ENCODE data around the gene CHTF18. TPM values are rescaled to one million over a fixed set of nuclear protein-coding genes. Genes with fewer than 3 reads are reported as not detected.

Gene CHTF18
- polyA plus RNA-seq, 3 donors = 0.57 to 13.8 (median 2.2) TPM

DNA sequence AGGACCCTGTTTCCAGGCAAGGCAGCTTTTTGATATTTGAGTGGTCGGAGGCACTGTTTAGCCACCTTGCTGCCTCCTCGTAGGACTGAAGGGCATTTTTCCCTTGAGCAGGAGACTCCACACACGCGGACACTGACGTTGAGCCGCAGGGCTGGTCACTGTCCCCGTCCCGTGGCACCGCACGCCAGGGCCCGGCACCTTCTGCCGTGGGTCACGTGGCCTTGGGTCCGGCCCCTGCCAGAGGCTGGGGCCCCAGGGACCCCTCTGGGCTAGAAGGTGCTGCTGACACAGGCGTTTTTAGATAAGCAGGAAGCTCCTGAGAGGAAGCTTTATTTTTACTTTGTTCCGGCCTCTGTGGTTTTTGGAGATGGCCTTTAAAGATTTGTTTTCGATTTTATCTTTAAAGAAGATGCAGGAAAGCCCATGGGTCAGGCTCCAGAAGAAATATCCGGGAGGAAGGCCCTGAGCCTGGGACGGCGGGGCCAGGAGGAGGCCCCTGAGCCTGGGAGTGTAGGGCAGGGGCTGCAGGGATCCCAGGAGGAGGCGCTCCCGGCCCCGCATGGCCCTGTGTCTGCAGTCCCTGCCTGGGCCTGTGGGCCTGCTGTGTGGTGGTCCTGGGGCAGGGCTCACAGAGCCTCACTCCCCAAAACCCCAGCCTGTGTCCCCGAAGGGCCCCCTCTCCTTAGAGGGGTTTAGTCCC lies 42.6 kb downstream of the CHTF18 start:
- H3K9ac ChIP-seq (ENCODE audit: insufficient read depth, low read length, poor library complexity, severe bottlenecking) = no peak overlapping the region
- TF ChIP-seq, protein P1, sequence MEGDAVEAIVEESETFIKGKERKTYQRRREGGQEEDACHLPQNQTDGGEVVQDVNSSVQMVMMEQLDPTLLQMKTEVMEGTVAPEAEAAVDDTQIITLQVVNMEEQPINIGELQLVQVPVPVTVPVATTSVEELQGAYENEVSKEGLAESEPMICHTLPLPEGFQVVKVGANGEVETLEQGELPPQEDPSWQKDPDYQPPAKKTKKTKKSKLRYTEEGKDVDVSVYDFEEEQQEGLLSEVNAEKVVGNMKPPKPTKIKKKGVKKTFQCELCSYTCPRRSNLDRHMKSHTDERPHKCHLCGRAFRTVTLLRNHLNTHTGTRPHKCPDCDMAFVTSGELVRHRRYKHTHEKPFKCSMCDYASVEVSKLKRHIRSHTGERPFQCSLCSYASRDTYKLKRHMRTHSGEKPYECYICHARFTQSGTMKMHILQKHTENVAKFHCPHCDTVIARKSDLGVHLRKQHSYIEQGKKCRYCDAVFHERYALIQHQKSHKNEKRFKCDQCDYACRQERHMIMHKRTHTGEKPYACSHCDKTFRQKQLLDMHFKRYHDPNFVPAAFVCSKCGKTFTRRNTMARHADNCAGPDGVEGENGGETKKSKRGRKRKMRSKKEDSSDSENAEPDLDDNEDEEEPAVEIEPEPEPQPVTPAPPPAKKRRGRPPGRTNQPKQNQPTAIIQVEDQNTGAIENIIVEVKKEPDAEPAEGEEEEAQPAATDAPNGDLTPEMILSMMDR (IDR thresholded peaks at IDR 0.05) = no peak
- no peaks in the 10 kb centered on the region for H3K79me2 ChIP-seq (ENCODE audit: insufficient read depth, low read length)
- H3K27ac Mint-ChIP-seq = no peak overlapping the region
- peaks cover 8 to 12% of the 10 kb centered on the region in 2 donors for H3K9me3 ChIP-seq (replicated peaks in 1 of 2; ENCODE audit: control insufficient read depth in 1 of 2, insufficient read depth in 1 of 2, low read length in 2 of 2)
- peaks cover 4 to 19% (median 8%) of the 10 kb centered on the region in 3 donors for H3K27me3 Mint-ChIP-seq (ENCODE audit: low read depth in 3 of 3)
- H3K4me3 ChIP-seq (replicated peaks in 1 of 3; ENCODE audit: low read depth in 2 of 3, low read length in 3 of 3) = no peak overlapping the region
- peaks cover 1% of the 10 kb centered on the region for H3K4me1 Mint-ChIP-seq
- H4K20me1 ChIP-seq (ENCODE audit: insufficient read depth, low read length) = no peaks in the 10 kb centered on the region
- 10% methylated on average over 20 of the region's 24 CpGs for WGBS (ENCODE audit: insufficient coverage)
- no peak overlapping the region for H3K4me2 ChIP-seq (replicated peaks; ENCODE audit: extremely low read depth, low read length, poor library complexity, severe bottlenecking)
- DNase-seq = no peak
- H3K4me3 Mint-ChIP-seq = no peak overlapping the region
- H3K36me3 ChIP-seq (replicated peaks in 1 of 2; ENCODE audit: control insufficient read depth in 1 of 2, insufficient read depth in 2 of 2, low read length in 2 of 2) = no peaks in the 10 kb centered on the region
- intact Hi-C loops (cut with micrococcal nuclease) = loop anchor here in 1 of 2 donors (5.0 kb wide), 1 partner anchor 171 kb away; no protein-coding TSS in a partner anchor
- H3K27ac ChIP-seq (ENCODE audit: low read depth in 1 of 2, low read length in 2 of 2) = no peak overlapping the region
- H3K9me3 Mint-ChIP-seq = peaks cover 7 to 19% (median 11%) of the 10 kb centered on the region in 7 donors
- H2AFZ ChIP-seq (ENCODE audit: insufficient read depth, low read depth, low read length, poor library complexity, severe bottlenecking) = no peak overlapping the region
- no peaks in the 10 kb centered on the region for H3K27me3 ChIP-seq (ENCODE audit: control insufficient read depth in 2 of 2, insufficient read depth in 2 of 2, low read length in 2 of 2)
- no peaks in the 10 kb centered on the region for H3K4me1 ChIP-seq (ENCODE audit: control insufficient read depth in 1 of 2, insufficient read depth in 2 of 2, low read length in 2 of 2)
- no peaks in the 10 kb centered on the region for H3K36me3 Mint-ChIP-seq

DNA sequence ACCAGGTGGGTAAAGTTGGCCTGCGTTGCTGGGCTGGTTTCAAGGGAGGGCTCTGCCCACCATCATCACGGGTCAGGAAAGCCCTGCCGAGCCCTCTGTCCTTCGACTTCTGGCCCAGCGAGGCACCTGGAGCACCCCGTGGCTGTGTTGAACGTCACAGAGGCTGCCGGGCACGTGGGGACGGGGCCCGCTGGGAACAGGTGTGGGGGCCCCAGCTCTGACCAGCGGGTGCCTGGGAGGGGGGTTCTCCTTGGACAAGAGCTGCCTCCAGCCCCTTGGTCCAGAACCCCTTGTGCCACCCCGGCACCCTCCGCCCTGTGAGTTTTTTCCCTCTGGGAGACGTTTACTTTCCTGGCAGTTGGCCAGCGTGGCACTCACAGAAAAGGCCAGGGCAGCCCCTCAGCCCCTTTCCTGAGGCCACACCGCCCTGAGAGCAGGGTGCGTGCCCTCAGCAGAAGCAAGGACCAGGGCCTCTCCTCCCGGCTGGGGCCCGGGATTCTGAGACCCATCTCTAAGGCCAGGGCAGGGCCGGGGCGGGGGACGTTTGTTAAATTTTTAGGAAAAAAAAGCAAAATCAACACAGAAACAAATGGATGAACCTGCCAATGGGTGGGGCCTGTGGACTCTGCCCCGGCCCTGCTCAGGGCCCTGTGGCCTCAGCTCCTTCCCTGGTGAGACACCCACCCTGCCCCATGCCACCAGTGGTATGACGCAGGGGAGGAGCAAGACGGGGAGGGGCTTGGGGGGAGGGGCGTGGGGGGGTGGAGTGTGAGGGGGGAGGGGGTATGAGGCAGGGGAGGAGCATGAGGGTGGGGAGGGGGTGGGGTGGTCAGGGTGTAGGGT lies 43.4 kb downstream of the CHTF18 start:
- Mint-ChIP-seq H3K27ac (no peak overlapping the region), H3K9me3 (peaks cover 14 to 26% (median 19%) of the 10 kb centered on the region in 7 donors), H3K4me1 (peaks cover 1% of the 10 kb centered on the region), H3K4me3 (no peak overlapping the region), H3K36me3 (no peaks in the 10 kb centered on the region), H3K27me3 (ENCODE audit: low read depth in 3 of 3) (peaks cover 2 to 20% (median 10%) of the 10 kb centered on the region in 3 donors)
- Histone ChIP-seq H4K20me1 (ENCODE audit: insufficient read depth, low read length) (no peaks in the 10 kb centered on the region), H2AFZ (ENCODE audit: insufficient read depth, low read depth, low read length, poor library complexity, severe bottlenecking) (no peak overlapping the region), H3K27me3 (ENCODE audit: control insufficient read depth in 2 of 2, insufficient read depth in 2 of 2, low read length in 2 of 2) (no peaks in the 10 kb centered on the region), H3K4me1 (ENCODE audit: control insufficient read depth in 1 of 2, insufficient read depth in 2 of 2, low read length in 2 of 2) (no peaks in the 10 kb centered on the region), H3K9me3 (replicated peaks in 1 of 2; ENCODE audit: control insufficient read depth in 1 of 2, insufficient read depth in 1 of 2, low read length in 2 of 2) (peaks cover 16 to 20% of the 10 kb centered on the region in 2 donors), H3K36me3 (replicated peaks in 1 of 2; ENCODE audit: control insufficient read depth in 1 of 2, insufficient read depth in 2 of 2, low read length in 2 of 2) (no peaks in the 10 kb centered on the region), H3K27ac (ENCODE audit: low read depth in 1 of 2, low read length in 2 of 2) (no peak overlapping the region), H3K4me3 (replicated peaks in 1 of 3; ENCODE audit: low read depth in 2 of 3, low read length in 3 of 3) (no peak overlapping the region), H3K79me2 (ENCODE audit: insufficient read depth, low read length) (no peaks in the 10 kb centered on the region), H3K9ac (ENCODE audit: insufficient read depth, low read length, poor library complexity, severe bottlenecking) (no peak overlapping the region), H3K4me2 (replicated peaks; ENCODE audit: extremely low read depth, low read length, poor library complexity, severe bottlenecking) (no peak overlapping the region)
- WGBS (ENCODE audit: insufficient coverage) = 67% methylated on average over 19 of the region's 27 CpGs
- DNase-seq = no peak
- TF ChIP-seq, protein P1 (IDR thresholded peaks at IDR 0.05) = no peak
- intact Hi-C loops (cut with micrococcal nuclease) = loop anchor here in 1 of 2 donors (5.0 kb wide), 1 partner anchor 171 kb away; no protein-coding TSS in a partner anchor
